Measurements from ENCODE around the gene SGTA. TPM values are rescaled to one million over a fixed set of nuclear protein-coding genes. Genes with fewer than 3 reads are reported as not detected.

The SGTA gene
- total and polyA plus RNA-seq, 3 donors from 2014 or later, result 93.9 to 100 (median 99.6) TPM

GRCh38 chr19:2711172-2711874 lies 71.8 kb downstream of the SGTA start:
- H3K4me1 ChIP-seq, result no peaks in the 10 kb centered on the region
- H3K36me3 ChIP-seq (ENCODE audit: low read depth, missing control alignments), result no peaks in the 10 kb centered on the region
- no peak for TF ChIP-seq POLR2A (IDR thresholded peaks at IDR 0.05)
- TF ChIP-seq, protein P1, sequence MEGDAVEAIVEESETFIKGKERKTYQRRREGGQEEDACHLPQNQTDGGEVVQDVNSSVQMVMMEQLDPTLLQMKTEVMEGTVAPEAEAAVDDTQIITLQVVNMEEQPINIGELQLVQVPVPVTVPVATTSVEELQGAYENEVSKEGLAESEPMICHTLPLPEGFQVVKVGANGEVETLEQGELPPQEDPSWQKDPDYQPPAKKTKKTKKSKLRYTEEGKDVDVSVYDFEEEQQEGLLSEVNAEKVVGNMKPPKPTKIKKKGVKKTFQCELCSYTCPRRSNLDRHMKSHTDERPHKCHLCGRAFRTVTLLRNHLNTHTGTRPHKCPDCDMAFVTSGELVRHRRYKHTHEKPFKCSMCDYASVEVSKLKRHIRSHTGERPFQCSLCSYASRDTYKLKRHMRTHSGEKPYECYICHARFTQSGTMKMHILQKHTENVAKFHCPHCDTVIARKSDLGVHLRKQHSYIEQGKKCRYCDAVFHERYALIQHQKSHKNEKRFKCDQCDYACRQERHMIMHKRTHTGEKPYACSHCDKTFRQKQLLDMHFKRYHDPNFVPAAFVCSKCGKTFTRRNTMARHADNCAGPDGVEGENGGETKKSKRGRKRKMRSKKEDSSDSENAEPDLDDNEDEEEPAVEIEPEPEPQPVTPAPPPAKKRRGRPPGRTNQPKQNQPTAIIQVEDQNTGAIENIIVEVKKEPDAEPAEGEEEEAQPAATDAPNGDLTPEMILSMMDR (IDR thresholded peaks at IDR 0.05), result no peak
- no peak for DNase-seq
- H3K27ac ChIP-seq, result no peak overlapping the region
- intact Hi-C loops (cut with DNase I; ENCODE audit: low total_unique reads), result no loop called here
- no peak overlapping the region for H3K4me3 ChIP-seq
- no peaks in the 10 kb centered on the region for H3K27me3 ChIP-seq
- WGBS, 2 donors, result 71 to 75% methylated on average over 17 of the region's 17 CpGs
- no peaks in the 10 kb centered on the region for H3K9me3 ChIP-seq

DNA sequence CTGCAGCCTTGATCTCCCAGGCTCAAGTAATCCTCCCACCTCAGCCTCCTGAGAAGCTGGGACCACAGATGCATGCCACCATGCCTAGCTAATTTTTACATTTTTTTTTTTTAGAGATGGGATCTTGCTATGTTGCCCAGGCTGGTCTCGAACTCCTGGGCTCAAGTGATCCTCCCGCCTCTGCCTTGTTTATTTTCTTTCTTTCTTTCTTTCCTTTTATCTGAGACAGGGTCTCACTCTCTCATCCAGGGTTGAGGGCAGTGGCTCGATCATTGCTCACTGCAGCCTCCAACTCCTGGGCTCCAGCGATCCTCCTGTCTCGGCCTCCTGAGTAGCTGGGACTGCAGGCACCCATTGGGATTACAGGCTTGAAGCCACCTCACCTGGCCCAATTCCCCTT lies 76.8 kb downstream of the SGTA start:
- Histone ChIP-seq H3K9me3 (no peaks in the 10 kb centered on the region), H3K36me3 (ENCODE audit: low read depth, missing control alignments) (no peaks in the 10 kb centered on the region), H3K27ac (no peak overlapping the region), H3K27me3 (no peaks in the 10 kb centered on the region), H3K4me1 (peaks cover 4% of the 10 kb centered on the region), H3K4me3 (no peak overlapping the region)
- no peak for DNase-seq
- TF ChIP-seq, protein P1 (IDR thresholded peaks at IDR 0.05), result no peak
- TF ChIP-seq POLR2A (IDR thresholded peaks at IDR 0.05), result no peak
- WGBS, 2 donors, result 96 to 97% methylated on average over 5 of the region's 5 CpGs
- intact Hi-C loops (cut with DNase I; ENCODE audit: low total_unique reads), result no loop called here

Other genes starting within 250 kb of the SGTA start
- 10 to 100 TPM; 25.3 to 38.7 TPM for gene GNG7, start 80.6 kb downstream of the SGTA start, total RNA-seq
- 16.9 TPM for gene GNG7, start 80.6 kb downstream of the SGTA start, polyA plus RNA-seq (ENCODE audit: insufficient read depth, low read depth, low replicate concordance)
- 10 to 100 TPM; 22.5 to 33.1 TPM for gene DIRAS1, start 61.9 kb downstream of the SGTA start, total RNA-seq
- gene DIRAS1, start 61.9 kb downstream of the SGTA start, polyA plus RNA-seq (ENCODE audit: insufficient read depth, low read depth, low replicate concordance), result 8.1 TPM
- 100 to 1,000 TPM; 126 to 160 TPM for gene SLC39A3, start 43.3 kb downstream of the SGTA start, total RNA-seq
- gene SLC39A3, start 43.3 kb downstream of the SGTA start, polyA plus RNA-seq (ENCODE audit: insufficient read depth, low read depth, low replicate concordance), result 198 TPM
- gene THOP1, start 2.2 kb upstream of the SGTA start, total RNA-seq, result 100 to 1,000 TPM; 111 to 134 TPM
- 166 TPM for gene THOP1, start 2.2 kb upstream of the SGTA start, polyA plus RNA-seq (ENCODE audit: insufficient read depth, low read depth, low replicate concordance)
- gene ZNF554, start 36.6 kb upstream of the SGTA start, total RNA-seq, result 1 to 10 TPM; 9.3 to 9.4 TPM
- 6.9 TPM for gene ZNF554, start 36.6 kb upstream of the SGTA start, polyA plus RNA-seq (ENCODE audit: insufficient read depth, low read depth, low replicate concordance)
- gene ZNF555, start 58.2 kb upstream of the SGTA start, total RNA-seq, result 1 to 10 TPM; 7.1 to 8.5 TPM
- gene ZNF555, start 58.2 kb upstream of the SGTA start, polyA plus RNA-seq (ENCODE audit: insufficient read depth, low read depth, low replicate concordance), result 7.2 TPM
- gene ZNF556, start 84.1 kb upstream of the SGTA start, total RNA-seq, result 1 to 10 TPM; 2.3 to 2.4 TPM
- 1.9 TPM for gene ZNF556, start 84.1 kb upstream of the SGTA start, polyA plus RNA-seq (ENCODE audit: insufficient read depth, low read depth, low replicate concordance)
- gene ZNF57, start 117.7 kb upstream of the SGTA start, total RNA-seq, result 10 to 100 TPM; 21.9 to 27.0 TPM
- 26.4 TPM for gene ZNF57, start 117.7 kb upstream of the SGTA start, polyA plus RNA-seq (ENCODE audit: insufficient read depth, low read depth, low replicate concordance)
- 10 to 100 TPM in 1 of 2 donors, 1 to 10 TPM in 1; 4.8 to 10.7 TPM for gene ZNF77, start 161.7 kb upstream of the SGTA start, total RNA-seq
- gene ZNF77, start 161.7 kb upstream of the SGTA start, polyA plus RNA-seq (ENCODE audit: insufficient read depth, low read depth, low replicate concordance), result 5.6 TPM
- 10 to 100 TPM in 1 of 2 donors, 1 to 10 TPM in 1; 9.1 to 12.5 TPM for gene TLE6, start 194.3 kb upstream of the SGTA start, total RNA-seq
- 8.1 TPM for gene TLE6, start 194.3 kb upstream of the SGTA start, polyA plus RNA-seq (ENCODE audit: insufficient read depth, low read depth, low replicate concordance)
- 10 to 100 TPM; 70.5 to 76.6 TPM for gene TLE2, start 246.0 kb upstream of the SGTA start, total RNA-seq
- 30.2 TPM for gene TLE2, start 246.0 kb upstream of the SGTA start, polyA plus RNA-seq (ENCODE audit: insufficient read depth, low read depth, low replicate concordance)